Activated naive CD4-positive, alpha-beta T cell treated with anti-CD3 and anti-CD28 coated beads, Interleukin-2, amount 10 ng/mL, durations not matched to agents 7 days and 5 days (primary cell): ENCODE results near the gene RCC2.

Experiments used
- CTCF ChIA-PET: fragments of 350-600 bp; sonication (Branson Sonifier 250); formaldehyde crosslinking; loops from one replicate; lab custom pipeline; 2021; ENCODE audit warnings: antibody characterized with exemption; lab: Charles Lee
- DNase-seq: peaks from one replicate; pipeline ENCODE4 v3.0.0-alpha.2; 2020
- H3K27ac Mint-ChIP-seq: one replicate; pipeline ENCODE4 v1.8.0; 2021; ENCODE audit warnings: mild to moderate bottlenecking, moderate library complexity, mixed read lengths
- H3K27me3 Mint-ChIP-seq: one replicate; pipeline ENCODE4 v1.8.0; 2021; ENCODE audit warnings: mild to moderate bottlenecking, mixed read lengths
- H3K36me3 Mint-ChIP-seq: one replicate; pipeline ENCODE4 v1.8.0; 2021; ENCODE audit warnings: mixed read lengths
- H3K4me1 Mint-ChIP-seq: one replicate; pipeline ENCODE4 v1.8.0; 2021; ENCODE audit warnings: mixed read lengths
- H3K4me3 Mint-ChIP-seq: one replicate; pipeline ENCODE4 v1.8.0; 2021; ENCODE audit warnings: mild to moderate bottlenecking, moderate library complexity, mixed read lengths
- H3K9me3 Mint-ChIP-seq: one replicate; pipeline ENCODE4 v1.8.0; 2021; ENCODE audit warnings: mixed read lengths

RCC2 gene

GRCh38 chr1:17438318-17439249 lies 893 bp downstream of the RCC2 start:
- CTCF ChIA-PET = interaction anchor here (0.6 kb wide), 1 partner anchor 31 kb away, joined by 3 read pairs; no protein-coding TSS in a partner anchor
- H3K9me3 Mint-ChIP-seq = no peaks in the 10 kb centered on the region
- H3K27ac Mint-ChIP-seq = peak overlapping the region; percentile 99
- H3K36me3 Mint-ChIP-seq = peaks cover 25% of the 10 kb centered on the region
- H3K27me3 Mint-ChIP-seq = no peaks in the 10 kb centered on the region
- H3K4me1 Mint-ChIP-seq = peaks cover 65% of the 10 kb centered on the region
- peak; percentile 80 for DNase-seq
- H3K4me3 Mint-ChIP-seq = peak overlapping the region; percentile 96

- peak; percentile 62 for DNase-seq
- CTCF ChIA-PET = interaction anchor here (0.6 kb wide), 1 partner anchor 30 kb away, joined by 3 read pairs; no protein-coding TSS in a partner anchor
- H3K4me3 Mint-ChIP-seq = peak overlapping the region; percentile 77
- no peaks in the 10 kb centered on the region for H3K9me3 Mint-ChIP-seq
- H3K36me3 Mint-ChIP-seq = peaks cover 26% of the 10 kb centered on the region
- H3K4me1 Mint-ChIP-seq = peaks cover 60% of the 10 kb centered on the region
- peak overlapping the region; percentile 83 for H3K27ac Mint-ChIP-seq
- H3K27me3 Mint-ChIP-seq = no peaks in the 10 kb centered on the region
These were observed 1.7 kb downstream of the RCC2 start for GRCh38 chr1:17437580-17438317.

GRCh38 chr1:17437260-17437579 lies 2.3 kb downstream of the RCC2 start:
- Mint-ChIP-seq H3K9me3 (no peaks in the 10 kb centered on the region), H3K4me1 (peaks cover 62% of the 10 kb centered on the region), H3K4me3 (peak overlapping the region; percentile 77), H3K27me3 (no peaks in the 10 kb centered on the region), H3K36me3 (peaks cover 26% of the 10 kb centered on the region), H3K27ac (peak overlapping the region; percentile 83)
- DNase-seq = no peak
- CTCF ChIA-PET = no interaction called here

- H3K9me3 Mint-ChIP-seq = no peaks in the 10 kb centered on the region
- DNase-seq = no peak
- CTCF ChIA-PET = interaction anchor here (1.0 kb wide), 1 partner anchor 100 kb away, joined by 3 read pairs; no protein-coding TSS in a partner anchor
- peak overlapping the region; percentile 77 for H3K4me3 Mint-ChIP-seq
- H3K4me1 Mint-ChIP-seq = peaks cover 62% of the 10 kb centered on the region
- peak overlapping the region; percentile 83 for H3K27ac Mint-ChIP-seq
- H3K36me3 Mint-ChIP-seq = peaks cover 29% of the 10 kb centered on the region
- no peaks in the 10 kb centered on the region for H3K27me3 Mint-ChIP-seq
These were observed 2.9 kb downstream of the RCC2 start for GRCh38 chr1:17436380-17437174.

- H3K36me3 Mint-ChIP-seq = peaks cover 30% of the 10 kb centered on the region
- H3K27me3 Mint-ChIP-seq = no peaks in the 10 kb centered on the region
- no peak for DNase-seq
- H3K4me3 Mint-ChIP-seq = no peak overlapping the region
- no peaks in the 10 kb centered on the region for H3K9me3 Mint-ChIP-seq
- CTCF ChIA-PET = no interaction called here
- H3K4me1 Mint-ChIP-seq = peaks cover 45% of the 10 kb centered on the region
- no peak overlapping the region for H3K27ac Mint-ChIP-seq
These were observed 4.9 kb downstream of the RCC2 start for GRCh38 chr1:17434601-17435000.

- CTCF ChIA-PET = no interaction called here
- Mint-ChIP-seq H3K4me1 (peaks cover 45% of the 10 kb centered on the region), H3K36me3 (peaks cover 33% of the 10 kb centered on the region), H3K4me3 (no peak overlapping the region), H3K27ac (no peak overlapping the region), H3K9me3 (no peaks in the 10 kb centered on the region), H3K27me3 (no peaks in the 10 kb centered on the region)
- DNase-seq = no peak
These were observed 5.5 kb downstream of the RCC2 start for GRCh38 chr1:17434016-17434415.

GRCh38 chr1:17433261-17433660 lies 6.2 kb downstream of the RCC2 start:
- CTCF ChIA-PET = interaction anchor here (0.6 to 1.0 kb wide), 2 partner anchors 9 to 34 kb away, joined by 3 read pairs; no protein-coding TSS in a partner anchor
- Mint-ChIP-seq H3K36me3 (peaks cover 37% of the 10 kb centered on the region), H3K27me3 (no peaks in the 10 kb centered on the region), H3K4me1 (peaks cover 45% of the 10 kb centered on the region), H3K27ac (no peak overlapping the region), H3K4me3 (no peak overlapping the region), H3K9me3 (no peaks in the 10 kb centered on the region)
- no peak for DNase-seq

- CTCF ChIA-PET = interaction anchor here (1.0 kb wide), 1 partner anchor 10 kb away, joined by 3 read pairs; no protein-coding TSS in a partner anchor
- Mint-ChIP-seq H3K4me3 (no peak overlapping the region), H3K9me3 (no peaks in the 10 kb centered on the region), H3K36me3 (peaks cover 37% of the 10 kb centered on the region), H3K4me1 (peaks cover 45% of the 10 kb centered on the region), H3K27me3 (no peaks in the 10 kb centered on the region), H3K27ac (no peak overlapping the region)
- no peak for DNase-seq
These were observed 7.1 kb downstream of the RCC2 start for GRCh38 chr1:17432412-17432811.

- CTCF ChIA-PET = interaction anchor here (0.8 to 1.1 kb wide), 2 partner anchors 8 to 10 kb away, joined by 3 read pairs; no protein-coding TSS in a partner anchor
- H3K4me3 Mint-ChIP-seq = no peak overlapping the region
- DNase-seq = no peak
- peaks cover 42% of the 10 kb centered on the region for H3K36me3 Mint-ChIP-seq
- H3K27me3 Mint-ChIP-seq = no peaks in the 10 kb centered on the region
- H3K9me3 Mint-ChIP-seq = no peaks in the 10 kb centered on the region
- peaks cover 15% of the 10 kb centered on the region for H3K4me1 Mint-ChIP-seq
- H3K27ac Mint-ChIP-seq = no peak overlapping the region
These were observed 10.3 kb downstream of the RCC2 start for GRCh38 chr1:17429183-17429582.

- Mint-ChIP-seq H3K36me3 (peaks cover 47% of the 10 kb centered on the region), H3K4me3 (no peak overlapping the region), H3K9me3 (no peaks in the 10 kb centered on the region), H3K27ac (no peak overlapping the region), H3K4me1 (peaks cover 10% of the 10 kb centered on the region), H3K27me3 (no peaks in the 10 kb centered on the region)
- DNase-seq = no peak
- CTCF ChIA-PET = no interaction called here
These were observed 11.5 kb downstream of the RCC2 start for GRCh38 chr1:17427696-17428660.

- no peaks in the 10 kb centered on the region for H3K4me1 Mint-ChIP-seq
- H3K27ac Mint-ChIP-seq = no peak overlapping the region
- CTCF ChIA-PET = no interaction called here
- H3K9me3 Mint-ChIP-seq = no peaks in the 10 kb centered on the region
- H3K27me3 Mint-ChIP-seq = no peaks in the 10 kb centered on the region
- no peak overlapping the region for H3K4me3 Mint-ChIP-seq
- H3K36me3 Mint-ChIP-seq = peaks cover 54% of the 10 kb centered on the region
- no peak for DNase-seq
These were observed 13.5 kb downstream of the RCC2 start for GRCh38 chr1:17425806-17426600.

GRCh38 chr1:17423781-17424245 lies 15.7 kb downstream of the RCC2 start:
- peaks cover 4% of the 10 kb centered on the region for H3K4me1 Mint-ChIP-seq
- CTCF ChIA-PET = no interaction called here
- no peak for DNase-seq
- peaks cover 67% of the 10 kb centered on the region for H3K36me3 Mint-ChIP-seq
- H3K27me3 Mint-ChIP-seq = no peaks in the 10 kb centered on the region
- H3K4me3 Mint-ChIP-seq = no peak overlapping the region
- no peaks in the 10 kb centered on the region for H3K9me3 Mint-ChIP-seq
- H3K27ac Mint-ChIP-seq = no peak overlapping the region
